Skin epidermis (tissue), 12 donors: ENCODE data around the gene GMDS.

Source experiments
- H3K27ac ChIP-seq, 21 experiments: fragments of 200-600 bp; sonication (generic) in 11 of 21; one replicate each; pipeline ENCODE4 v1.5.0; 2020; ENCODE audit warnings: mild to moderate bottlenecking in 3 of 21, inconsistent platforms in 2 of 21, moderate library complexity in 2 of 21
- H3K4me3 ChIP-seq, 7 experiments: fragments of 200-600 bp; sonication (generic) in 2 of 7; one replicate each; pipeline ENCODE4 v1.5.0; 2020; ENCODE audit warnings: inconsistent platforms in 2 of 7, mild to moderate bottlenecking in 2 of 7, moderate library complexity in 1 of 7

Gene GMDS

GRCh38 chr6:1575210-1576041 is 670.0 kb downstream of the GMDS start:
- Histone ChIP-seq H3K27ac (peak overlapping the region in 20 of 21 experiments; percentile 8 to 82 (median 62)), H3K4me3 (no peak overlapping the region)

- no peak overlapping the region for H3K4me3 ChIP-seq
- peak overlapping the region in 18 of 21 experiments; percentile 8 to 82 (median 66) for H3K27ac ChIP-seq
Measured at GRCh38 chr6:1574890-1575209, 670.6 kb downstream of the GMDS start.

GRCh38 chr6:1574083-1574761 is 671.2 kb downstream of the GMDS start:
- Histone ChIP-seq H3K27ac (peak overlapping the region in 14 of 21 experiments; percentile 16 to 82 (median 61)), H3K4me3 (no peak overlapping the region)
